HG03108 (cell line): ENCODE results near the gene LENG1.

Experiments used
- ATAC-seq: cut with Tn5 transposase; IDR thresholded peaks from one replicate; pipeline ENCODE4 v1.9.1; 2021; ENCODE audit warnings: moderate library complexity; ENCODE audit not compliant: unreplicated experiment

The LENG1 gene

DNA sequence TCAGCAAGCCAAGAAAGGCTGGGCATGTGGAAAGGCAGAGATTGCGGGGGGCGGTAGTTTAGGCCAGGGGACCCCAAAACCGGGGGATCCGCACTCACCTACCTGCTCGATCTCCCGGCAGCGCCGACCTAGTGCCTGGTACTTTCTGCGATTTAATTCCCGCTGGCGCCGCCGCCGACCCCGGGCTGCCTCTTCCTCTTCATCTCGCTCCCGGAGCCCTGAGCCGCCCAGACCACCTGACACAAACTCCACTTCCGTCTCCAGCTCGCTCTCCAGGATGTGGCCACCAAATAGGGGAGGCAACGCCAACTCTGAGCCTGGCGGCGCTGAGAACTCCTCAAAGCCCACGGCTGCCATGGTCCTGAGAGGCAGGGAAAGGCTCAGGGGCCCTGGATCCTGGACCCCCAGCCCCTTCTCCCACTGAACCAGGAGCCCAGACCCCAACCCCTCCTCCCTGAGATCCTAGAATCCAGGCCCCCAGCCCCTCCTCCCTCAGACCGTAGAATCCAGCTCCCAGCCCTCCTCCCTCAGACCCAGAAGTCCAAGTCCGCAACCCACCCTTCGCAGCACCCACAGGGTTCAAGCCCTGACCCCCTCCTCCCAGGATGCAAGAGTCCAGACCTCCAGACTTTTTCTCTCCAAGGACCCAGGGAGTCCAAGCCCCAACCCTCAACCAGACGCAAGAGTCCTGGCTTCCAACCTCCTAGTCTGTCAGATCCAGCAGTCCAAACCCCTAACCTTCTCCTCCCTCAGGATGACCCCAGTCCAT is 45.0 kb downstream of the LENG1 start:
- no peak for ATAC-seq

DNA sequence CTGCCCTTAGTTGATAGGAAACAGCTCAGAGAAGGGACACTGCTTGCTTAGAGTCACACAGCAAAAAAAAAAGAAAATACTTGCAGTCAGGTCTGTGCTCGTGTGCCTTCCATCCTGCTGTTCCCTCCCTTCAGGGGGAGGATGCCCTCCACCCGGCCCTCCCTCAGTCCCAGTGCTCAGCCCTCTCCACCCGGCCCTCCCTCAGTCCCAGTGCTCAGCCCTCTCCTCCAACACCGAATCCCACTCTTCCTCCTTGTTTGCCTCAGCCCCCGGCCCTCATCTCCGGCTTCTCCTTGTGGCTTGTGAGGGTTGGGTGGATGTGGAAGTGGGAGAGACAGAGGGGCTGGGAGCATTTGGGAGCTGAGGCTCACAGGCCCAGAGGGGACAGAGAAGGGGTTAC is 49.9 kb downstream of the LENG1 start:
- no peak for ATAC-seq

DNA sequence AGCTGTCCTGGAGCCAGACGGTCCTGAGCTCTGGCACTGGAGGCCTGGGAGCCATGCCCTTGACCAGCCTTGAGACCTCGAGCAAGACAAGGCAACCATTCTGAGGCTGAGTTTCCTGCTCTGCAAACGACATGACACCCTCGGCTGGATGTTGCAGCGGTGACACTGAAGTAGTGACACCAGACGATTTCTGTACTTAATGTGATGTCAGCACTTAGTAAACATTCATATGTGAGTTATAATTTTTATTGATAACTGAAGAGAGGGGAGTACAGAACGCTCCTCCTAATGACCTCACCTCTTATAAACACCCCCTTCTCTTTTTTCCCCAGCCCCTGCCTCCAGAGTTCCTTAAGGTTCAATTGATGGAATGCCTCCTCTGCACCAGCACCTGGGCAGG is 51.0 kb downstream of the LENG1 start:
- no peak for ATAC-seq

DNA sequence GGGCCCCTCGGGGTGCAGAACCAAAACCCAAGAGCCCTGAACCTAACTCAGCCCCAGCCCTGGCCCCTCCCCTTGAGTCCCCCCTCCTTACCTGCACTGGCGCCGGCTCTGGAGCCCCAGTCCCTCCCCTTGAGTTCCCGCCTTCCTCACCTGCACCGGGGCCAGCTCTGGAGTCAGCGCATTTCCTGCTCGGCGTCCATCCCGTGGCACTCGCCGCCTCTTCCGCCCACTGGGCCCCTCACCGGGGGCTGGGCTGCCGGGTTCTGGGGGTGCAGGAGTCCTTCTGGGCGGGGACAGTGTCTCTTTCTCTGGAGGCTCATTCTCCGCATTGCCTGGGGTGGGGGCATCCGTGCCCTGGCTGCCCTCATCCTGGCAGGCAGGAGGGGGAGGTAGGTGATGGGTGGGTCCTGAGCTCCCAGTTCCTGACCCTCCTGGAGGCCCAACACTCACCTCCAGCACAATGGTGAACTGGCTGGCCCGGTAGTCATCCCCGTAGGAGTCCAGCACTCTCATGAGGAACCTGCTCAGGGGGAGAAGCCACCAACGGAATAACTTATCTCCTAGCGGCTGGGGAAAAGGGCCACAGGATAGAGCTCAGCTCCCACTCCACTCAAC is 51.5 kb downstream of the LENG1 start:
- ATAC-seq: no peak

DNA sequence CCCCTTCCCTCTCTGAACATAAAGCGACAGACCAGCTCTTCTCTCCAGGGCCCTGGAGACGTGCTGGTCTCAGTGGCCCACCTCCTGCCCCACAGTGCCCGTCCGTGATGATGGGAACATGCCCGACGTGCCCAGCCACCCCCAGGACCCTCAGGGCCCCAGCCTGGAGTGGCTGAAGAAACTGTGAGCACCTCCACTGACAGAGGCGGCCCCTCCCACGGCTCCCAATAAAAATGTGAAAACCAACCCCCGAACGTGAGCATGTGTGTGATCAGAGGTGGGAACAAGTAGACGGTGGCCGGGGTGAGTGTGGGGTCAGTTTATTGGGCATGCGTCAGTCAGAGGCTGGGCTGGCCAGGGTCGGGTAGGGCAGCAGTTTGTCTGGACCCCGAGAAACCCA is 52.8 kb downstream of the LENG1 start:
- no peak for ATAC-seq

DNA sequence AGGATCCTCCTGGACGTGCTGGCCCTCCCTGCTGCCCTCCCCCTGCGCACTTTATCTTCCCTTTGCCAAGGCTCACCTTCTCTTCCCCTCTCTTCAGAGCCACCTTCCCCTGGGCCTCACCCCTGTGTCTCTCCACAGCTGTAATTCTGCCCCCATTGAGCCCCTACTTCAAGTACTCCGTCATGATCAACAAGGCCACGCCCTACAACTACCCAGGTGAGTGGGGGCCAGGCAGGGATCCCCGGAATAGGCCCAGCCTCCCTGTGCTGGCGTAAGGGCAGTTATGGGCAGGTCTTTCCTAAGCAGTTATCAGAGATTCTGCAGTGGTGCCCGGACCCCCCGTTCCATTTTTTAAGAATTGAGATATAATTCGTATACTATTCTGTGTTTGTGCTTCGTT is 53.7 kb downstream of the LENG1 start:
- ATAC-seq: no peak
